ENCODE results near the gene SLC7A1. TPM values are rescaled to one million over a fixed set of nuclear protein-coding genes. Genes with fewer than 3 reads are reported as not detected.

SLC7A1 gene
- total RNA-seq (2021) (67.0 to 84.5 TPM (median 68.9 TPM) in 3 replicates), Bru-seq, nascent RNA (percentile 87 among the genes with signal in this experiment)
- long read RNA-seq, experiment 1, full-length matches to known transcripts, result 113 of 287 reads
- long read RNA-seq, experiment 1, partial matches to known transcripts, result 32 of 287 reads
- long read RNA-seq, experiment 1, other reads (novel, unspliced or antisense), result 142 of 287 reads
- long read RNA-seq, experiment 2, full-length matches to known transcripts, result 13 of 75 reads
- long read RNA-seq, experiment 2, partial matches to known transcripts, result 8 of 75 reads
- long read RNA-seq, experiment 2, other reads (novel, unspliced or antisense), result 54 of 75 reads
- long read RNA-seq, experiment 3, partial matches to known transcripts, result 0 of 2 reads
- long read RNA-seq, experiment 3, other reads (novel, unspliced or antisense), result 2 of 2 reads

GRCh38 chr13:29595380-29596063 lies at the start of gene SLC7A1:
TSS of gene SLC7A1 (minus strand) at chr13:29595688. CDS start at chr13:29536188, 59,500 bp downstream.
- Mint-ChIP-seq H3K4me1 (peaks cover 42% of the 10 kb centered on the region), H3K36me3 (no peaks in the 10 kb centered on the region), H3K27me3 (ENCODE audit: low read depth) (peaks cover 12% of the 10 kb centered on the region), H3K27ac (peak within 1 kb of the TSS; percentile 86), H3K9me3 (no peaks in the 10 kb centered on the region), H3K4me3 (peak within 1 kb of the TSS; percentile 82)
- ChIA-PET CTCF (interaction anchor here (0.6 to 1.4 kb wide), 7 partner anchors 9 to 519 kb away, joined by 3 to 5 read pairs (median 3); no protein-coding TSS in a partner anchor), POLR2A (interaction anchor here (1.0 kb wide), 2 partner anchors 57 to 112 kb away, joined by 3 read pairs; no protein-coding TSS in a partner anchor)
- DNase-seq (ENCODE audit: low spot score), result peak; percentile 87
- peak; percentile 95 for ATAC-seq
- TF ChIP-seq ETV6 (CRISPR knock-in tag; IDR thresholded peaks at IDR 0.05) (no peak), SP1 (CRISPR knock-in tag; conservative IDR thresholded peaks at IDR 0.05) (peak; percentile 71), MAX (CRISPR knock-in tag; IDR thresholded peaks at IDR 0.05) (peak; percentile 38; the same call in 1 of the 2 replicates), USF2 (CRISPR knock-in tag; IDR thresholded peaks at IDR 0.05) (no peak; the same call in 1 of the 2 replicates), RELA (CRISPR knock-in tag; IDR thresholded peaks at IDR 0.05; ENCODE audit: borderline replicate concordance) (no peak), E2F4 (CRISPR knock-in tag; IDR thresholded peaks at IDR 0.05; ENCODE audit: borderline replicate concordance, low read depth) (no peak; the same call in 1 of the 2 replicates), ZNF423 (CRISPR knock-in tag; IDR thresholded peaks at IDR 0.05) (peak; percentile 74), NFYB (CRISPR knock-in tag; conservative IDR thresholded peaks at IDR 0.05; ENCODE audit: low read depth) (peak; percentile 50), ATF3 (CRISPR knock-in tag; conservative IDR thresholded peaks at IDR 0.05) (no peak), E2F5 (CRISPR knock-in tag; IDR thresholded peaks at IDR 0.05) (peak; percentile 86), FOXP1 (CRISPR knock-in tag; IDR thresholded peaks at IDR 0.05; ENCODE audit: borderline replicate concordance) (no peak), KAT7 (CRISPR knock-in tag; IDR thresholded peaks at IDR 0.05; ENCODE audit: borderline replicate concordance) (peak; percentile 14; the same call in 1 of the 2 replicates), PRRX2 (CRISPR knock-in tag; IDR thresholded peaks at IDR 0.05) (no peak), FOXP4 (CRISPR knock-in tag; IDR thresholded peaks at IDR 0.05) (no peak), ZNF263 (CRISPR knock-in tag; IDR thresholded peaks at IDR 0.05; ENCODE audit: low read depth) (no peak), ZNF396 (CRISPR knock-in tag; IDR thresholded peaks at IDR 0.05; ENCODE audit: borderline replicate concordance) (no peak)

- peaks cover 10% of the 10 kb centered on the region; the same call in 1 of the 2 replicates for H3K9me3 Mint-ChIP-seq
- no peaks in the 10 kb centered on the region for H3K27me3 Mint-ChIP-seq (ENCODE audit: low read depth)
- H3K36me3 Mint-ChIP-seq, result no peaks in the 10 kb centered on the region
- ATAC-seq, result no peak
- CTCF ChIA-PET, result no interaction called here
- H3K4me3 Mint-ChIP-seq, result no peak overlapping the region
- H3K4me1 Mint-ChIP-seq, result no peaks in the 10 kb centered on the region
- POLR2A ChIA-PET, result no interaction called here
- no peak for DNase-seq (ENCODE audit: low spot score)
- H3K27ac Mint-ChIP-seq, result no peak overlapping the region
- no peak for TF ChIP-seq IRF2 (CRISPR knock-in tag; IDR thresholded peaks at IDR 0.05; ENCODE audit: borderline replicate concordance, low read depth)
- no peak for TF ChIP-seq JAZF1 (CRISPR knock-in tag; IDR thresholded peaks at IDR 0.05)
- no peak for TF ChIP-seq JUN (CRISPR knock-in tag; IDR thresholded peaks at IDR 0.05)
- no peak for TF ChIP-seq CREM (CRISPR knock-in tag; IDR thresholded peaks at IDR 0.05)
- TF ChIP-seq PRDM15 (CRISPR knock-in tag; IDR thresholded peaks at IDR 0.05), result no peak
- TF ChIP-seq KAT7 (CRISPR knock-in tag; IDR thresholded peaks at IDR 0.05; ENCODE audit: borderline replicate concordance), result no peak
- TF ChIP-seq CBFB (CRISPR knock-in tag; IDR thresholded peaks at IDR 0.05; ENCODE audit: low read depth), result no peak
Observed at GRCh38 chr13:29640665-29641064, 45.2 kb upstream of the SLC7A1 start.

Measured in WTC11 (cell line).